HG02642 (cell line): Measurements from ENCODE around the gene ARAP3.
"Not testable (repeated sequence)": the region's sequence is repeated elsewhere in the genome, so short reads cannot be mapped to it uniquely, and the experiment has no call there.

Experiments
- ATAC-seq: cut with Tn5 transposase; IDR thresholded peaks from one replicate; pipeline ENCODE4 v1.9.1; 2021; ENCODE audit warnings: mild to moderate bottlenecking; ENCODE audit not compliant: unreplicated experiment, poor library complexity

Gene ARAP3, protein sequence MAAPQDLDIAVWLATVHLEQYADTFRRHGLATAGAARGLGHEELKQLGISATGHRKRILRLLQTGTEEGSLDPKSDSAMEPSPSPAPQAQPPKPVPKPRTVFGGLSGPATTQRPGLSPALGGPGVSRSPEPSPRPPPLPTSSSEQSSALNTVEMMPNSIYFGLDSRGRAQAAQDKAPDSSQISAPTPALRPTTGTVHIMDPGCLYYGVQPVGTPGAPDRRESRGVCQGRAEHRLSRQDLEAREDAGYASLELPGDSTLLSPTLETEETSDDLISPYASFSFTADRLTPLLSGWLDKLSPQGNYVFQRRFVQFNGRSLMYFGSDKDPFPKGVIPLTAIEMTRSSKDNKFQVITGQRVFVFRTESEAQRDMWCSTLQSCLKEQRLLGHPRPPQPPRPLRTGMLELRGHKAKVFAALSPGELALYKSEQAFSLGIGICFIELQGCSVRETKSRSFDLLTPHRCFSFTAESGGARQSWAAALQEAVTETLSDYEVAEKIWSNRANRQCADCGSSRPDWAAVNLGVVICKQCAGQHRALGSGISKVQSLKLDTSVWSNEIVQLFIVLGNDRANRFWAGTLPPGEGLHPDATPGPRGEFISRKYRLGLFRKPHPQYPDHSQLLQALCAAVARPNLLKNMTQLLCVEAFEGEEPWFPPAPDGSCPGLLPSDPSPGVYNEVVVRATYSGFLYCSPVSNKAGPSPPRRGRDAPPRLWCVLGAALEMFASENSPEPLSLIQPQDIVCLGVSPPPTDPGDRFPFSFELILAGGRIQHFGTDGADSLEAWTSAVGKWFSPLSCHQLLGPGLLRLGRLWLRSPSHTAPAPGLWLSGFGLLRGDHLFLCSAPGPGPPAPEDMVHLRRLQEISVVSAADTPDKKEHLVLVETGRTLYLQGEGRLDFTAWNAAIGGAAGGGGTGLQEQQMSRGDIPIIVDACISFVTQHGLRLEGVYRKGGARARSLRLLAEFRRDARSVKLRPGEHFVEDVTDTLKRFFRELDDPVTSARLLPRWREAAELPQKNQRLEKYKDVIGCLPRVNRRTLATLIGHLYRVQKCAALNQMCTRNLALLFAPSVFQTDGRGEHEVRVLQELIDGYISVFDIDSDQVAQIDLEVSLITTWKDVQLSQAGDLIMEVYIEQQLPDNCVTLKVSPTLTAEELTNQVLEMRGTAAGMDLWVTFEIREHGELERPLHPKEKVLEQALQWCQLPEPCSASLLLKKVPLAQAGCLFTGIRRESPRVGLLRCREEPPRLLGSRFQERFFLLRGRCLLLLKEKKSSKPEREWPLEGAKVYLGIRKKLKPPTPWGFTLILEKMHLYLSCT (N-terminal part only)

GRCh38 chr5:141681695-141682641 is at the start of gene ARAP3:
Gene ARAP3 (minus strand): TSS chr5:141682230. CDS start chr5:141680486, 1,744 bp downstream.
- ATAC-seq = no peak

DNA sequence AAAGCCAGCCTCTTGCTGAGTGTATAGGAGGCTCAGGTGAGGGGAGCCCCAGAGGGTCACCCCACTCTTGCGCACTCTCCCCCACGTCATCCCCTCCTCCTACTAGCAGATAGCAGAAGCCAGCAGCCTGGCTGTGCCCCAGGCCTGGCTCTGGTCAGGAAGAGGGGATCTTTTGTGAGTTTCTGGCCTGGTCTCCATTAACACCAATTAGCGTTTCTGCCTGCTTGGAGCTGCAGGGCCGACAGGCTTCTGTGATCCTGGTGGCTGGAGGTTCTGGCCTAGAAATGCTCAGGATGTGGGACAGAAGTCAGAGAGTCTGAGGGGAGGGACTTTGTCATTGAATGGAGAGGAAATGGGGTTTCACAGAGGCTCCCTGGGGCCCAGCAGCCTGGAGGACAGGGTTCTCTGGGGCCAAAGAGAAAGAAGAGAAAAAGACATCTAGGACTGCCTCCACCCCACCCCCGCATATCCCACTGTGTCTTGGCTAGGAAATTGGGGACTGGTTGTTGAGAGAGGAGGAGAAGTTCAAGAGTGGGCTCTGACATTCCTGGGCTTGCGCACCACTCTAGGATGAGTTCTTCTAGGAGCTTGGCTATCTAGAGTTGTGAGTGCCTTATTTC is 47.5 kb upstream of the ARAP3 start:
- no peak for ATAC-seq

DNA sequence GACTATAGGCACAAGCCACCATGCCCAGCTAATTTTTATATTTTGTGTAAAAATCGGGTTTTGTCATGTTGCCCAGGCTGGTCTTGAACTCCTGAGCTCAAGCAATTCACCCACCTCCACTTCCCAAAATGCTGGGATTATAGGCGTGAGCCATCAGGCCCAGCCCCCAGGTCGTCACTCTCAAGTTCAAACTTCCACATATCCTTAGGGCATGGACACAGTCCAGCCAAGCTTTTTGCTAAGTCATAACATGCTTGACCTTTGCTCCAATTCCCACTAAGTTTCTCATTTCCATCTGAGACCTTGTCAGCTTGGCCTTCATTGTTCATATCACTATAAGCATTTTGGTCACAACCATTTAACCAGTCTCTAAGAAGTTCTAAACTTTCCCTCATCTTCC is 43.9 kb upstream of the ARAP3 start:
- ATAC-seq = no peak

DNA sequence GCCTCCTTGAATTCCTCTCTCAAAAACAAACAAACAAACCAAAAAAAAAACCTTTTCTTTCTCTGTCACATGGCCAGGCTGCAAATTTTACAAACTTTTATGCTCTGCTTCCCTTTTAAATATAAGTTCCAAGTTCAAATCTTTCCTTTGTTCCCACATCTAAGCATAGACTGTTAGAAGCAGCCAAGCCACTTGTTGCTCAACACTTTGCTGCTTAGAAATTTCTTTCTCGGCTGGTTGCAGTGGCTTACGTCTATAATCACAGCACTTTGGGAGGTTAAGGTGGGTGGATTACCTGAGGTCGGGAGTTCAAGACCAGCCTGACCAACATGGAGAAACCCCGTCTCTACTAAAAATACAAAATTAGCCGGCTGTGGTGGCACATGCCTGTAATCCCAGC is 43.1 kb upstream of the ARAP3 start:
- ATAC-seq = not testable (repeated sequence)

- ATAC-seq = no peak
These were observed 40.2 kb upstream of the ARAP3 start for GRCh38 chr5:141722266-141722665.

- no peak for ATAC-seq
These were observed 35.0 kb upstream of the ARAP3 start for GRCh38 chr5:141717043-141717442.

DNA sequence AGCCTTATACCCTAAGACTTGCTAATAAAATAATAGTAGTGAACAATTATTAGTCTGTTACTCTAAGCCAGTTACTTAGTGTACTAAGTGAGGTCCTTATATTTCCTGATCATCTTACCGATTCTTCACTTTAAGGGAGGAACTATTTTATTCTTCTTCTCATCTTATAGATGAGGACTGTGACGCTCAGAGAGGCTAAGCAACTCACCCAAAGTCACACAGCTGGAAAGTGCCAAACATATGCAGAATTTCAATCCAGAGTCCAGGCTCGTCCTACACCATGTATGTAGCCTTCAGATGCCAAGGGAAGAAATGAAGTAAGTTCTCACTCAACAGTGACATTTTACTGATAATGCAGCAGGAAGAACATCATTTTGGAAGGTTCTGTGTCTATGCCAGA is 34.4 kb upstream of the ARAP3 start:
- no peak for ATAC-seq

- no peak for ATAC-seq
These were observed 34.0 kb upstream of the ARAP3 start for GRCh38 chr5:141716009-141716408.

DNA sequence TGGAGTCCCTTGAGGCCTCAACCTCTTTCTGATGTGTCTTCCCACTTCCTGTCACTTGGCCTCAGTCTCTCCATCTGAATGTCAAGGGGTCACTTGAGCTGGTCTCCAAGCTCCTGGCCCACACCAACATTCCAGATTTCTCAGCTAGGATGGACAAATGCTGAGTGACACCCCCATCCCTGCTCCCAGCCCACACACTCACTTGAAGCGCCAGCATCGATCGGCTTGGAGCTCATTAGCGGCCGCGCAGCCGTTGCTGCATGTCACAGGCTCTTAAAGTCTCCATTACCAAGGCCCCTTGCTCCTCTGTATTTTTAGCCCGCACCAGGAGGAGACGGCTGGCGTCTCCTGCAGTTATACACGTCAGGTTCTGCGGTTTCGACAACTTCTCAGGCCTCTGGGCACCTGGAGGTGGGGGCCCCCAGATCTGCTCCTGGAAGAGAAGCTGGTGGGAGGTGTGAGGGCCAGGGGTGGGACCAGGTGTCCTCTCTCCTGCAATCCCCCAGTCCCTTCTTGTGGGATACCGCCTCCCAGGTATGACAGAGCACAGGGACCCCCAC is 33.4 kb upstream of the ARAP3 start:
- ATAC-seq = no peak

DNA sequence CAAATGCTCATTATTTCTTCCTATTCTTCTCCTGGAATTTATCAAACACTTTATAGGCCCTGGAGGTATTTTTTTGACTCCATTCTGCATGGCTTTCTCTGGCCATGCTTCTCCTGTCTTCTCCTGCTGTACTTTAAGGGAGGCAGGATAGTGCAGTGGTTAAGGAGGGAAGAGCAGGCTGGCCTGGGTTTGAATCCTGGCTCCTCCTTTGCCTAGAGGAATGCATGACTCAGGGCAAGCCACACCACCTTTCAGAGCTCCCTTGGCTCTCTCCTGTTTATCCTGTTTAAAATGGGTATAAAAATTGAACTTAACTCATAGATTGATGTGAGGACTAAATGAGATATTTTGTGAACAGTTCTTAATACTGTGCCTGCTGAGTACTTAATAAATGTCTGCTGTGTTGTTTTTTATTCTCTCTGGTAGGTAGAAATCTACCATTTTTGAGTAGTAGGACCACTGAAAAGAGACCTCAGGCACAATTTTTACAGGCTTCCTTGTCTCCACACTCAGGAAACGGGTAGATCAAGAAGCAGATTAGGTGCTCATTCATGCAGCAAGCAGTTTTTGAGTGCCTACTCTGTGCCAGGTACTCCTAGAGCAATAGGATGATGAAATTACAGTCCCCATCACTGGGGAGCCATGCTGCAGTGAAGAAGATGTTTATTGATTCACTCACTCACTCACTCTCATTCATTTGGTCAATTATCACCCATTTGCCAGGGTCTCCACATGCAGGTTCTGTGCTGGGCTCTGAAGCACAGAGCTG is 32.7 kb upstream of the ARAP3 start:
- no peak for ATAC-seq

DNA sequence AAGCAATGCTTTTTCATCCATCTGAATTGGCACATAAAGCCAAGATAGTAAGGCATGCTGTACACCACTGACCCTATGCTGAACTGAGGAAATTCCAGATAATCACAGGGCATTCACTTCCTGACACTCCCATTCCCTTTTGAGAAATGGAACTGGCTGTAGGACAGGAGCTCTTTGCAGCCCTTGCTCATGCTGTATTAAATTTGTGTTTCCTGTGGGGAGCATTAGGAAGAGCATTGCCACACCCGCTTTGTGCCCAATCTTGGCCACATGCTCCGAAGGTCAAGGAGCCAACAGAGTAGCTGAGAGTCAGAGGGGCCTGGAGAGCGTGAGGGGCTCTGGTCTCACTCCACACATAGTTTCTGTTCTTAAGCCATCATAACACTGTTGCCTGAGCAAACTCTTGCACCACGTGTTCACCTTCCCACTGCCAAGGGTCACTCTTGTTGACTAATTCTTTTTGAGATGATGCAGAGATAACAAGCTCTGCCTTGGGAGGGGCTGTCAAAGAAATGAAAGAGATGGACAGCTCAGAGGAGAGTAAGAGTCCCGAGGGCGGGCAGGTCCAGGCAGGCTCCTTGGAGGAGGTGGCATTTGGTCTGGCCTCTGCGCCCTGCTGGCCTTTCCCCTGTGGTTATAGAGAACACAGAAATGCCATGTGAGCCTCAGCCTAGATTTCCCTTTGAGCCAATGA is 31.7 kb upstream of the ARAP3 start:
- ATAC-seq = no peak

DNA sequence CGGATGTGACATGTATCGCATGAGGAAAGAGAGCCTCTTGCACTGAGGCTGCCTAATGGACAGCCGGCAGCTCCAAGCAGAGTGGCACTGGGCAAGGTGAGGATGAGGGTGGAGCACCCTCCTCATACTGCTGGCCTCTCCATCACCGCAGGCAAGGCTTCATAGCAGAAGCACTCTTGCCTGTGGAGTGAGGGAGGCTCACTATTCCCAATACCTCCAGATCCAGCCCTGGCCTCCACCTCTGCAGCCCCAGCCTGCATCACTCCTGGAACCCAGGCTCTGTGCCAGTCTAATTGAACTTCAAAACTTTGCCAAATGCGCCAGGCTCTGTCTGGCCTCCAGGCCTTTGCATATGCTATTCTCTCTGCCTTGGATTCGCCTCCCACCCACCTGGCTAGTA is 29.7 kb upstream of the ARAP3 start:
- ATAC-seq = no peak

DNA sequence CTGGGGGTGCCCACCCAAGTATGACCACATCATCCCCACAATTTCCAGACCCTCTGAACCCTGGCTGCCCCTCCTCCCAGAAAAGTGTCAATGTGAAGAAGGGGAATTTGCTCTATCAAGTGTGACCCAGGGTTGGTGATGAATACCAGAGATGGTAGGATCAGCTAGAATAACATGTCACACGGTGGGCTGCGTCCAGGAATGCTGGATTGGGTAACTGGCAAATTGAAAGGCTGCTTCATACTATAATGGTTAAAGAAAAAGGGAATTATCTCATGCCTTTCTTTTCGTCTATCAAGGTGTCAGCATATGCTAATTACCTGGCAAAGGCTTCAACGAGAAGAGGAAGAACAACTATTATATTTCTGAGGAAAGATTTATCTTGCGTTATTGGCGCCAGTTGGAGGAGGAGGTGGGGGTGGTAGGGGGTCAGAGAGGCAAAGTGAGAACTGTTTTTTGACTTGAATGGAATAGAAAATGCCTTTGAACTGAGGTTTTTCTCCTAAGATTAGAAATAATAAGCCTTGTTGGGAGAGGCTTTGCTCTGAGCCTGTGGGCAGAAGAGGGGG is 27.8 kb upstream of the ARAP3 start:
- ATAC-seq = no peak

DNA sequence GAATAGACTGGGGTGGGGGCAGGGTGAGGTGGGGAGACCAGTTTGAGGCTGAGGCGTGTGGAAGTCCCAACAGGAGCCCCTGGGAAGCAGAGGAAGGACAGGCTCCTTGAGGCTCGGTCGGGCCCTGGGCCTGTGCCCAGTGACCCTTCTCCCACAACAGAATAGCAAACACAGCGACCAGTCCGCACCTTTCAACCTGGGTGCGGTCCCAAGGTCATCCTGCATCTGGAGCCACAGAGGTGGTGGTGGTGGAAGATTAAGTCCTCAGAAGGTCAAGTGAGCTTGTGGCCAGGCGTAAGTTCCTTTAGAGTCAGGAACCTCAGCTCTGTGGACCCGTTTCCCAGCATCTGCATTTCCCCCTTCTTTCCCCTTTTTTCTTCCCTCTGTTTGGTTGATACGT is 26.0 kb upstream of the ARAP3 start:
- ATAC-seq = no peak

GRCh38 chr5:141707510-141707909 is 25.5 kb upstream of the ARAP3 start:
- no peak for ATAC-seq

DNA sequence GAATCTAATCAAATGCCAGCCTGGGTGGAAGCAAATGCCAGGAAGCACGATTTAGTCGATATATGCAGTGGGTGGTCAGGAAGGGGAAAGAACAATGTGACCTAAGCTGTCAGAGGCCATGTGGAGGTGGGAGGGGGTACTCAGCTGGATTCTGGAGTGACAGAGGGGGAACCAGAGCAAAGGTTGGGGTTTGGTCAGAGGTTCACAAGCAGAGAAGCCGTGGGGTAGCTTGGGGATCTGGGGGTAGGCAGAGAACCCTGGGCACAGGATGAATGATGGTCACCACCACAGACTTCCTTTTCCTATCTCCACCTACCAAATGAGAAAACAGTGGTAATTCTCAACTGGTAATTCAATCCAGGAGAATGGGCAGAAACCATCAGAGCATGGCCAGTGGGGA is 24.1 kb upstream of the ARAP3 start:
- ATAC-seq = no peak

DNA sequence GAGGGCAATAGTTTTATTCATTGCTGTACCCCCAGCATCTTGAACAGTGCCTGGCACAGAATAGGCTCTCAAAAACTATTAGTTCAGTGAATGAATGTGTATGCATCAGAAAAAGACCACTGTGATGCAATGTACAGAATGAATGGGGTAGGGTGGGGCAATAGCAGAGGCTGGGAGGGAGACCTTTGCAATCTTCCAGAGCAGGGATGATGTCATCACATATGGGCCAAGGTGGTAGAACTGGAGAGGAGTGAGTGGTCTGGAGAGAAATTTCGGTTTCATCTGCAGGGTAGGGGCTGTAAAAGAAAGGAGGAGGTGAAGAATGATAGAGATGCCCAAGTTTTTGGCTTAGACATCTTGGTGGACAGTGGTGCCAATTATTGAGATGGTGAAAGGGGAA is 23.4 kb upstream of the ARAP3 start:
- ATAC-seq = no peak
